Cerebellar nuclear complex (tissue), 1 donor: ENCODE results near the gene SNRNP70.

Experiments used
- DNase-seq, 2 experiments: peaks; one replicate each; lab custom pipeline; 2025; lab: John Stamatoyannopoulos, UW

The SNRNP70 gene

GRCh38 chr19:49101160-49101559, 15.9 kb downstream of the SNRNP70 start:
- no peak for DNase-seq

- DNase-seq = no peak
These were observed 17.1 kb downstream of the SNRNP70 start for GRCh38 chr19:49102303-49102702.

- no peak for DNase-seq
These were observed 18.3 kb downstream of the SNRNP70 start for GRCh38 chr19:49103331-49104085.

GRCh38 chr19:49104229-49104864, 19.1 kb downstream of the SNRNP70 start:
- DNase-seq = no peak

- peak in 1 of 2 experiments; percentile 20 for DNase-seq
These were observed 21.4 kb downstream of the SNRNP70 start for GRCh38 chr19:49106648-49107135.

- DNase-seq = no peak
These were observed 22.6 kb downstream of the SNRNP70 start for GRCh38 chr19:49107625-49108459.

- DNase-seq = no peak
These were observed 23.8 kb downstream of the SNRNP70 start for GRCh38 chr19:49109051-49109450.

- DNase-seq = no peak
These were observed 24.4 kb downstream of the SNRNP70 start for GRCh38 chr19:49109569-49110233.

- no peak for DNase-seq
These were observed 25.3 kb downstream of the SNRNP70 start for GRCh38 chr19:49110567-49110966.

GRCh38 chr19:49111218-49111998, 26.2 kb downstream of the SNRNP70 start:
- DNase-seq = no peak

- no peak for DNase-seq
These were observed 28.7 kb downstream of the SNRNP70 start, which contains the start of gene LIN7B for GRCh38 chr19:49113762-49114629. TSS of gene LIN7B (plus strand) at chr19:49114370. CDS start at chr19:49114405, 35 bp downstream.

GRCh38 chr19:49114630-49115363, 29.5 kb downstream of the SNRNP70 start:
- peak; percentile 59 to 70 for DNase-seq

GRCh38 chr19:49116544-49116943, 31.3 kb downstream of the SNRNP70 start:
- DNase-seq = no peak

- DNase-seq = no peak
These were observed 32.7 kb downstream of the SNRNP70 start for GRCh38 chr19:49117677-49118564.

GRCh38 chr19:49118565-49119410, 33.5 kb downstream of the SNRNP70 start, which contains the start of gene C19orf73:
TSS of gene C19orf73 (minus strand) at chr19:49119143. CDS start at chr19:49119022, 121 bp downstream.
- DNase-seq = peak; percentile 65 to 87

GRCh38 chr19:49119411-49120324, 34.4 kb downstream of the SNRNP70 start, which contains the start of gene PPFIA3:
TSS of gene PPFIA3 (plus strand) at chr19:49119544. CDS start at chr19:49127874, 8,330 bp downstream.
- no peak for DNase-seq
